ENCODE results near the gene RCVRN.

GRCh38 chr17:9918352-9918751 lies 13.3 kb upstream of the RCVRN start:
- TF ChIP-seq POLR2AphosphoS5 (IDR thresholded peaks at IDR 0.05; ENCODE audit: low read depth, low read length), result no peak
- TF ChIP-seq ZNF746 (CRISPR knock-in tag; IDR thresholded peaks at IDR 0.05), result no peak
- no peak for TF ChIP-seq CTCF (CRISPR knock-in tag; IDR thresholded peaks at IDR 0.05)
- TF ChIP-seq HNRNPLL (IDR thresholded peaks at IDR 0.05; ENCODE audit: low read depth, low read length, poor library complexity, severe bottlenecking), result no peak
- TF ChIP-seq ELK4 (CRISPR knock-in tag; IDR thresholded peaks at IDR 0.05; ENCODE audit: borderline replicate concordance), result no peak
- TF ChIP-seq ZNF441 (CRISPR knock-in tag; IDR thresholded peaks at IDR 0.05; ENCODE audit: borderline replicate concordance), result no peak
- no peak for TF ChIP-seq EP300 (IDR thresholded peaks at IDR 0.05; ENCODE audit: low read depth in 2 of 2, low read length in 2 of 2)
- no peak for TF ChIP-seq EP300 (CRISPR knock-in tag; IDR thresholded peaks at IDR 0.05; ENCODE audit: borderline replicate concordance)
- no peak for TF ChIP-seq PRDM10 (CRISPR knock-in tag; IDR thresholded peaks at IDR 0.05; ENCODE audit: low read depth)
- TF ChIP-seq HBP1 (CRISPR knock-in tag; IDR thresholded peaks at IDR 0.05; ENCODE audit: low read depth), result no peak
- TF ChIP-seq EHMT2 (IDR thresholded peaks at IDR 0.05; ENCODE audit: borderline replicate concordance, low read depth, low read length), result no peak
- TF ChIP-seq ZNF331 (CRISPR knock-in tag; IDR thresholded peaks at IDR 0.05), result no peak
- no peak for TF ChIP-seq ZNF644 (CRISPR knock-in tag; IDR thresholded peaks at IDR 0.05; ENCODE audit: low read depth)
- TF ChIP-seq TP53 (CRISPR knock-in tag; conservative IDR thresholded peaks at IDR 0.05), result no peak

Data from HepG2 (cell line).